ENCODE data around the gene DLG2. TPM values are rescaled to one million over a fixed set of nuclear protein-coding genes. Genes with fewer than 3 reads are reported as not detected.

Gene DLG2
- total and polyA plus RNA-seq, 2 of the 8 experiments (the other 6 are each of a cell fraction or from before 2014, with no cell fraction given), result 1.7 to 14.3 TPM

DNA sequence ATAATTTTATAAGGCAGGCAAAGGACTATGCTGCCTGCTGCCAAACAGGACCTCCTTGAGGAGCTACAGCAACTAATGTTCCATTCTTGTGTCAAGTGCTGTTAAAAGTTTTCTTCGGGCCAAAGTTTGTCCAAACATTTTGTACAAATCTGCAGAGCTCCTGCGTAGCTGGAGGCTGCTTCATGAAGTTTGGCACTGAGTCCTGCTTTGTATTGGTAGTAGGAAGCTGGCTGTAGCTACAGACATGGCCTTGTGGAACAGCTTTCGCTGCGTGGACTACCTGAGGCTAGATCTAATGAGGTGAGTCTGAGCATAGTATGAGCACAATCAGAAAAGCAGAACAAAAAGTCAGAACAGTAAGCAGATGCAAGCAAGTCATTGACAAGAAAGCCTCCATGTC is 528.1 kb downstream of the DLG2 start (continued):
- TF ChIP-seq CHD7 (IDR thresholded peaks at IDR 0.05; ENCODE audit: insufficient replicate concordance, low read length) (no peak), CBX8 (IDR thresholded peaks at IDR 0.05; ENCODE audit: borderline replicate concordance, low read depth, low read length) (no peak), SP4 (IDR thresholded peaks at IDR 0.05; ENCODE audit: low read length) (no peak)
